Prostate gland (tissue), 2 donors: ENCODE results near the gene TEX13C. TPM values are rescaled to one million over a fixed set of nuclear protein-coding genes. Genes with fewer than 3 reads are reported as not detected.

Experiments
- DNase-seq: peaks from one replicate; pipeline ENCODE4 v3.0.0-alpha.2; 2019; ENCODE audit warnings: low spot score
- H3K27ac ChIP-seq, 2 donors: fragments of 200-600 bp; sonication (generic); 2 replicates each; pipeline ENCODE4 v1.5.1; 2017 to 2019
- H3K27me3 ChIP-seq: fragments of 200-600 bp; sonication (generic); replicated peaks from 2 replicates; pipeline ENCODE4 v1.5.1; 2019; ENCODE audit not compliant: insufficient read depth
- H3K36me3 ChIP-seq, 2 donors: fragments of 200-600 bp; sonication (generic); 1 replicate in 1 of 2; 2 replicates in 1 of 2; pipeline versions ENCODE4 v1.5.1 to v1.8.1; 2017 to 2019
- H3K4me1 ChIP-seq: fragments of 200-600 bp; sonication (generic); replicated peaks from 2 replicates; pipeline ENCODE4 v1.5.1; 2019
- H3K4me3 ChIP-seq, 2 donors: fragments of 200-600 bp; sonication (generic); 2 replicates each; pipeline ENCODE4 v1.5.1; 2017 to 2019
- H3K9me3 ChIP-seq: fragments of 200-600 bp; sonication (generic); 2 replicates; pipeline ENCODE4 v1.5.1; 2017
- CTCF ChIP-seq, 4 experiments: fragments of 200-600 bp in 2 of 4; fragments of 450-650 bp in 2 of 4; sonication (generic) in 2 of 4; IDR thresholded peaks; 1 replicate in 3 of 4; 2 replicates in 1 of 4; pipeline ENCODE4 v1.5.1; 2016 to 2019; ENCODE audit warnings: antibody characterized with exemption in 4 of 4, mild to moderate bottlenecking in 2 of 4, moderate library complexity in 2 of 4
- POLR2A ChIP-seq: fragments of 450-650 bp; IDR thresholded peaks from one replicate; pipeline ENCODE4 v1.6.1; 2016; ENCODE audit warnings: antibody characterized with exemption, mild to moderate bottlenecking
- POLR2AphosphoS5 ChIP-seq: sonication (generic); formaldehyde crosslinking; IDR thresholded peaks from one replicate; pipeline ENCODE4 v1.6.1; 2017; ENCODE audit warnings: antibody characterized with exemption
- WGBS: methylation state at CpG from one replicate; pipeline ENCODE4 v1.1.5; 2018; 5-methylcytosine and 5-hydroxymethylcytosine counted together
- intact Hi-C: fragments of 100-400 bp; cut with DNase I; formaldehyde crosslinking; loops from one replicate; pipeline ENCODE4 v1.14.2; 2022
- total RNA-seq, 2 donors: library from RNA; depleted of rRNA; stranded (reverse); fragments of >200 nt; gene quantifications; one replicate each; pipeline ENCODE4 v1.1.0, GENCODE V29; 2016

Gene TEX13C
- total RNA-seq, 2 donors from 2014 or later, result 2.2 TPM; not detected in 1

GRCh38 chrX:125340490-125340889 is 20.8 kb downstream of the TEX13C start:
- no peak for TF ChIP-seq POLR2A
- TF ChIP-seq CTCF (IDR thresholded peaks at IDR 0.05), result no peak
- no peak for TF ChIP-seq POLR2AphosphoS5
- intact Hi-C loops, result no loop called here
- no peak for DNase-seq
- H3K4me3 ChIP-seq, result no peak overlapping the region
- no peaks in the 10 kb centered on the region for H3K9me3 ChIP-seq
- H3K27ac ChIP-seq, result no peak overlapping the region
- WGBS, result 49% methylated on average over 4 of the region's 4 CpGs
- no peaks in the 10 kb centered on the region for H3K36me3 ChIP-seq
- no peaks in the 10 kb centered on the region for H3K27me3 ChIP-seq
- no peaks in the 10 kb centered on the region for H3K4me1 ChIP-seq

DNA sequence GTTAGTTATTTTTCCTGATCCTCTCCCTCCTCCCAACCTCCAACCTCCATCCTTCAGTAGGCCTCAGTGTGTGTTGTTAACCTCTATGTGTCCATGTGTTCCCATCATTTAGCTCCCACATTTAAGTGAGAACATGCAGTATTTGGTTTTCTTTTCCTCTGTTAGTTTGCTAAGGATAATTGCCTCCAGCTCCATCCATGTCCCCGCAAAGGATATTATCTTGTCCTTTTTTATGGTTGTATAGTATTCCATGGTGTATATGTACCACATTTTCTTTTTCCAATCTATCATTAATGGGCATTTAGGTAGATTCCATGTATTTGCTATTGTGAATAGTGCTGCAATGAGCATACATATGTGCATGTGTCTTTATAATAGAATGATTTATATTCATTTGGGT is 54.5 kb downstream of the TEX13C start:
- intact Hi-C loops, result no loop called here
- Histone ChIP-seq H3K9me3 (no peaks in the 10 kb centered on the region), H3K27ac (no peak overlapping the region), H3K36me3 (no peaks in the 10 kb centered on the region), H3K27me3 (no peaks in the 10 kb centered on the region), H3K4me1 (no peaks in the 10 kb centered on the region), H3K4me3 (no peak overlapping the region)
- no peak for DNase-seq
- TF ChIP-seq CTCF (IDR thresholded peaks at IDR 0.05), result no peak
- no peak for TF ChIP-seq POLR2A
- no peak for TF ChIP-seq POLR2AphosphoS5
- WGBS, result 0% methylated on average over 1 of the region's 1 CpG
